ENCODE measurements around the gene FLACC1.
"Not testable (repeated sequence)": the region's sequence is repeated elsewhere in the genome, so short reads cannot be mapped to it uniquely, and the experiment has no call there.

Gene FLACC1

DNA sequence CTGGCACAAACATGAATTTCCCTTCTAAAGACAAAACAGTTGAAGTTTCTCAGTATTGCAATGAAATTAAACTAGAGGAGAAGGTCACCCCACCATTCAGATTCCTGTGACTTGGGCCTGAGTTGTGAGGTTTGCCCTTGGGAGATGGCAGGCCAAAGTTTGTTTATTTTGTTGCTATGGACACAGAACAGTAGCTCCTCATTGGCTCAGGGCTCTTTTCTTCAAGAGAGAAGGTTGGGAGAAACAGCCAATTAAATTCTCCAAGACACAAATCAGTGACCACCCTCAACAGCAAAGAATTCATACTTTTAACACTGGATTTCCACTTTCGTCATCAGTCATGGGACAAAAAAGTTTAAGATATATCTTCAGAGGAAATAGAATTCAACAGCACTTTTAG, at the start of gene FLACC1:
Gene FLACC1, minus strand, starts transcription at position 125 of the 400 bp plus-strand sequence. CDS start 5,941 bp downstream, outside the sequence.
- DNase-seq: peak; percentile 3

DNA sequence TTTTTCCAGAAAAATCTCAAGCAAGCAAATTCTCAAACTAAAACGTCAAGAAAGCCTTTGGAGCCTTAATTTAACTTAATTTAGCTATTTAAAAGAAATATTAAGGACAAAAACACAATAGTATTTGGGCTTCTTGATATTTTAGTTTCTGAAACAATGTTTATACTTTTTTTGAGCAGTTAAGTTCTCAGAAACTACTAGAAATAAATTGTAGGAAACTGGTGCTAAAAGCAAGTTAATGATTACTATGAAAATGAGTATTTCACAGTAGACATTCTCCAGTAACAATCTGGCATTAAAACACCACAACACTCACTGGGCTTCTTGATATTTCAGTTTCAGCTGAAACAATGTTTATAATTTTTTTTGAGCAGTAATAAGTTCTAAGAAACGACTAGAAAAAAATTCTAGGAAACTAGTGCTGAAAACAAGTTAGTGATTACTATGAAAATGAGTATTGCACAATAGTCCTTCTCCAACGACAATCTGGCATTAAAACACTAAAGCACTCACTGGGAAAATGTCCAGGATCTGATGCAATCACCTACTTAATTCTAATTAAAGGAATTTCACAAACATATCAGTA, 49.0 kb upstream of the FLACC1 start:
- no peak for DNase-seq

DNA sequence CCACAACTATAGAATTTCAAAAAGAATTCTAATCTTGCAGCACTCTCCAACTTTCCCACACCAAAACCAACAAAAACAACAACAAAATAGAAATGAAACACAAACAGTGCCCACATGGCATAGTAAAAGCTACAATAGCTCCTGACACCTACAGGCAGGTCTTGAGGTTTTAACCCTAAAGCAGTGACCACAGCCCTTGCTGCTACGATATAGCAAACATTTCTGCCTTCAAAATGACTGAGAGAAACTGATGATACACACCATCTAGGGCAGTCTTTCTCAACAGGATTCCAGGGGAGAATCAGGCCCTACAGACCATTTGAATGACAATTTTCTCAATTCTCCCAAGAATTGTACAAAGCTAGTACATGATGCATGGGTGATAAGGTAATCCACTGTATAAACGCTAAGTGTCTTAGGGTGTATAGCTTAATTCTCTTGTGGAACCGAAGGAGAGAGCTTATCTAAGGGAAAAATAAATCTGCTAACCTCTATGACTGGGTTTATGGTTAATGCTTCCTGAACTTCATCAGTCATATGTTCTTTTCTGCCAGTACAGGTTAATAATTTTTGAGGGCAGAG, 47.6 kb upstream of the FLACC1 start:
- no peak for DNase-seq

DNA sequence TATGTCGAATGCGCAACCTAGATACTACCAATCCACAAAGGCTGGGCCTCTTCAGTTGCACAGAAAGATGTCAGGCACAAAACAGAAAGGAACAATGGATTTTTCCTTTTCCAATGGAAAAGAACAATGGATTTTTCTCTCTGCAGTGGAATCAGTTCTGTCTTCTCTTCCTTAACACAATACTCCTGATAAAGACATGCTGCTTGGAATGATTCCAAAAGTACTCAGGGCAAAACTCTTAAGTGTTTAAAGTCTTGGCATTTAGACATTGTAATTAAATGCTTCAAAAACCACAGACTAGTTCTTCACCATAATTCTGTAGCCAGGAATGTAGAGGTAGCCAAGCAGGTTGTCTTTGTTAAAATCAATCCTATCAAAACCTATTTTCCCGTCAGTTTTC, 46.7 kb upstream of the FLACC1 start:
- no peak for DNase-seq

GRCh38 chr2:201402651-201403562, 45.8 kb upstream of the FLACC1 start:
- DNase-seq: no peak

DNA sequence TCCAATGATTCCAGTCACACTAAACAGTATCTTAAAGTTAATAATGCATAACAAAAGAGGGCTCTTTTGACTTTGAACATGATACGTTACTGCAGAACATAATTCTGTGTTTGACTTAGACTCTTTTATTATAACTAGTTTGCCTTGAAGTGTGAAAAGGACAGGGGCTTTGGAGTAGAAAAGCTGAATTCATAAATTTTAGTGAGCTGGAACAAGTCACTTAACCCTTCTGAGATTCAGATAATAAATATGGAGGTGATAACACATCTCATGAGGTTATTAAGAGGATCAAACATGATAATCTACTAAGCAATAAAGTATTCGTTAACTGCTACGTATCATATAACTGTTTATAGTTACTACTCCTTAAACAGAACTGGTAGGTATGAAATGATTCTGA, 44.7 kb upstream of the FLACC1 start:
- no peak for DNase-seq

- DNase-seq: no peak
Measured at GRCh38 chr2:201396595-201396994, 39.5 kb upstream of the FLACC1 start.

- DNase-seq: no peak
Measured at GRCh38 chr2:201383136-201383535, 26.0 kb upstream of the FLACC1 start.

- no peak for DNase-seq
Measured at GRCh38 chr2:201378496-201379397, 21.6 kb upstream of the FLACC1 start.

- no peak for DNase-seq
Measured at GRCh38 chr2:201377218-201377617, 20.1 kb upstream of the FLACC1 start.

DNA sequence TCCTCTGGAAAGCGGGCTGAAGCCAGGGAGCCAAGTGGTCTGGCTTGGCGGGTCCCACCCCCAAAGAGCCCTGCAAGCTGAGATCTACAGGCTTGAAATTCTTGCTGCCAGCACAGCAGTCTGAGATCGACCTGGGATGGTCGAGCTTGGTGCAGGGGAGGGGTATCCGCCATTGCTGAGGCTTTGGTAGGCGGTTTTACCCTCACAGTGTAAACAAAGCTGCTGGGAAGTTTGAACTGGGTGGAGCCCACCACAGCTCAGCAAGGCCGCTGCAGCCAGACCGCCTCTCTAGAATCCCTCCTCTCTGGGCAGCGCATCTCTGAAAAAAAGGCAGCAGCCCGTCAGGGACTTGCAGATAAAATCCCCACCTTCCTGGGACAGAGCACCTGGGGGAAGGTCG, 12.6 kb upstream of the FLACC1 start:
- DNase-seq: no peak

DNA sequence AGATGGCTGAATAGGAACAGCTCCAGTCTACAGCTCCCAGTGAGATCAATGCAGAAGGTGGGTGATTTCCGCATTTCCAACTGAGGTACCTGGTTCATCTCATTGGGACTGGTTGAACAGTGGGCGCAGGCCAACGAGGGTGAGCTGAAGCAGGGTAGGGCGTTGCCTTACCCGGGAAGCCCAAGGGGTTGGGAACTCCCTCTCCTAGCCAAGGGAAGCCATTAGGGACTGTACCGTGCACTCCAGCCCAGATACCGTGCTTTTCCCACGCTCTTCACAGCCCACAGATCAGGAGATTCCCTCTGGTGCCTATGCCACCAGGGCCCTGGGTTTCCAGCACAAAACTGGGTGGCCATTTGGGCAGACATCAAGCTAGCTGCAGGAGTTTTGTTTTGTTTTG, 12.2 kb upstream of the FLACC1 start:
- not testable (repeated sequence) for DNase-seq

GRCh38 chr2:201366146-201366545, 9.0 kb upstream of the FLACC1 start:
- DNase-seq: no peak

DNA sequence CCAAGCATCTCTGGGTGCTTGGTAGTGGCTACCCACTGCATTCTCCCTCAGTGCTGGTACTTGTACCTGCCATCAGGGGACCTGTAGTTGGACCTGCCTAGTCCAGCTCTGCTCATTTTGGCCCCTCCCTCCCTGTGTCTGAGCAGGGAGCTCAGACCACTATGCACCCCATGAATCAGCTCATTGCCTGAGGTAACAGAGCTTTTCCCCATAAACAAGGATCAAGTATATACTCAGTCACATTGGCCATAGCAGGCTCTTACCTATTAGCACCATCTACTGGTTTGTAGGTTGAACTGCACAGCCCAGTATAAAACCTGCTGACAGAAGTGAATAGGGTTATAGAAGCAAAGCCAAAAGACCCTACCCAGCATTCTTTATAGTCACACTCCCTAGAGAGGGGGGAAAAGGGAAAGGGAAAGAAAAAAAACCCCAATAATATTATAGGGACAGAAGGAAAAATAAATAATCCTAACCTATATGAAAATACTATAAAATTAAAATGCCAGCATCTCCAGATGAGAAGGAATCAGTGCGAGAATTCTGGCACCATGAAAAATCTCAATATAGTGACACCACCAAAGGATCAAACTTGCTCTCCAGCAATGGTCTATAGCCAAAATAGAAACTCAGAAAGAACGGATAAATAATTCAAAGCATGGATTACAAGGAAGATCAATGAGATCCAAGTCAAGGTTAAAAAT, 6.9 kb upstream of the FLACC1 start:
- DNase-seq: peak; percentile 74

DNA sequence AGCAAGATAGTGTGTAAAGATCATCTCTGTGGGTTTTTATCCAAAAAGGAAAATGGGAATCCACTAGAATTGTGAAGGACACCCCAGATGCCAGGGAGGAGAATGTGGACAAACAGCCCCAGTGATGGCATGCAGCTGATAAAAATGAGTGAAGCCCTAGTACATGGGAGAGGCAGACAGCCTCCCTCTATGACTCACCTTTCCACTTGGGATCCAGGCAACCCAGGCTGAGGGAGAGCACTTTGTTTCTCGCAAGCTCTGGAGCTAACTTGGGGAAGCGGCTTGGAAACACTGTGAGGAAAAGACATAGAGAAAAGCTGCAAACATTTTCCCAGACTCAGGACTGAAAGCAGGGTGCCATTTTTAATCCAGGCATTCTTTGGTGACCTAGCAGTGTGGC, 5.3 kb upstream of the FLACC1 start:
- DNase-seq: no peak

- no peak for DNase-seq
Measured at GRCh38 chr2:201361078-201361733, 4.1 kb upstream of the FLACC1 start.

- no peak for DNase-seq
Measured at GRCh38 chr2:201360256-201360655, 3.1 kb upstream of the FLACC1 start.

DNA sequence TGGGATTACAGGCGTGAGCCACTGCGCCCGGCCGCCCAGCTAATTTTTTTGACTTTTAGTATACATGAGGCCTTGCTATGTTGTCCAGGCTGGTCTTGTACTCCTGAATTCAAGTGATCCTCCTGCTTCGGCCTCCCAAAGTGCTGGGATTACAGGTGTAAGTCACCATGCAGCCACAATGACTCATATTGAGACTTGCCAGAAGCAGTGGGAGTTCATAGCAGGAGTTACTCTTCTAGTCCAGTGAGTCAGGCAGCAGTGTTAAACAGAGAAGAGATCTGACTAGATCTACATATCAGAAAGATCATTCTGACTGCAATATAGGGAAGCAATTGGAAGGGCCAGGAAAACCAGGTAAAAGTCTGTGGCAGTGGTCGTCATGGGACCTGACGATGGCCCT, 1.5 kb upstream of the FLACC1 start:
- DNase-seq: no peak

- DNase-seq: no peak
Measured at GRCh38 chr2:201353116-201353515, 4.0 kb downstream of the FLACC1 start.

DNA sequence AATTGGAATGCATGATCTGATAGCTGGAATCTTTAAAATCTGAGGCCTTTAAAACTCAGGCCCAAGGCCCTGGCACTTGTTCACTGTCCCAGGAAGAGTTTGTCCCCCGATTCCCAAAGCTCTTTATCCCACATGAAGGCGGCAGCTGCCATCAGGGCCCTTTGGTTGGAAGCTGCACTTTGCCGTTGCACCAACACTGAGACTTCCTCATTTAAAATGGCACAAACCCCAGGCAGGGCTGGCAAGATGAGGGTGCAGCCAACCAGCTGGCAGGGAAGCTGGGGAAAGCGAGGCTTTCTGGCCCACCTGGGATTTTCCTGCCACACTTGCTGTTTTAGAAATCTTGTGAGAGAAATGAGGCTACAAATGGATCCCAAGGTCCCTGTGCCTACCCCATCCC, 6.3 kb downstream of the FLACC1 start:
- no peak for DNase-seq

DNA sequence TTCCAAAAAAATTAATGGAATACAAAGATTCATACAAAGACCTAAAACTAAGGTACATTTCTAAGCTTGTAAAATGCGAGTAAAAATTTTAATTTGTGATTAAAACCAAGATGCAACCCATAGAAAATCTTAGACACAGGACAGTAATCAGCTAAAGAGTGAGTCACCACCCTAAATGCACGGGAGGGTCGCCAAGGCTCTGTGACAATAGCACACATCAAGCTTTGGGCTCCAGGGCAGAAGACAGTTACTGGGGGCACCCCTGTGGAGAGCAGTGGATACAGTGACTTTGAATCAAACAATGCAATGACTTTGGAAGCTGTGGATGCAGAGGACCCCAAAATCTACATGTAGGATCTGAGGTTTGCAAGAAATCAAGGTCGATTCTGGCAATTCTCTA, 7.5 kb downstream of the FLACC1 start:
- DNase-seq: no peak

GRCh38 chr2:201348758-201349157, 8.4 kb downstream of the FLACC1 start:
- DNase-seq: no peak
